ENCODE measurements around the gene CACNA2D2. TPM values are rescaled to one million over a fixed set of nuclear protein-coding genes. Genes with fewer than 3 reads are reported as not detected.

Gene CACNA2D2
- total and polyA plus RNA-seq, 2 of the 13 experiments (the other 11 are each of a cell fraction or from before 2014, with no cell fraction given) = not detected

DNA sequence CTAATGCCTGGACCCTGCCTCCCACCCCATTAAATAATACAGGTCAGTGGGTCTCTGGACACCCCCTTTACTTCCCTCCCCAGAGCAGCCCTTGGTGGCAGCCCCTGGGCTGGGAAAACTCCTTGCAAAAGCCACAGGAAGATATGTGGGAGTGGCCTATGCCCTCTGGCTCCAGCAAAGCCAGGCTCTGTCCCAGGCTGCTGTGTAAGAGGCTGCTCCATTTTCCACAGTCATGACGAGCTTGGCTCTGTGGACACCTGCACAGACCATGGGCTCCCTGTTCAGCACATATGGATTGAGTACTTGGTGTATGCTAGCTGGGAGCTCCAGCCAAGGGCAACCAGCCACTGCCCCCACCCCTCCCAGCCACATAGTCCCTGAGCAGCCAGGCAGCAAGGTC lies 13.0 kb downstream of the CACNA2D2 start:
- POLR2A ChIA-PET = no interaction called here

DNA sequence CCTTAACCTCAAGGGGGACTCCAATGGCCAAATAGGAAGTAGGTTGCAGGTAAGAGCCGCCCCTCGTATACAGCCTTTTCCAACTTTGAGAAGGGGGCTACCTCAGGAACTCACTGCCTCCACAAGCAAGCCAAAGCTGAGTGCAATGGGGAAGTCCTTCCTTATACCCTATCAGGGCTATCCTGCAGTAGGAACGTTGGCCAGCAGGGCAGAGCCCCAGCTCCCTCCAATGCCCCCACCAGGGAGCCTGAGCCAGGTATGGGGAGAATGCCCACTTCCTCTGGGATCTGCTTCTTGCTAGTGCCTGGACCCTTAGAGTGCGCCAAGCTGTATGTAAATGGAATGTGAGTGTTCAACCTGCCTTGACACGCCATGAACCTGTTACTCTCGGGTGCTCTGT lies 16.3 kb downstream of the CACNA2D2 start:
- Histone ChIP-seq H3K79me2 (ENCODE audit: insufficient read depth, low read length) (no peaks in the 10 kb centered on the region), H3K9me3 (ENCODE audit: low read length) (no peaks in the 10 kb centered on the region), H3K36me3 (replicated peaks in 1 of 2; ENCODE audit: control insufficient read depth in 1 of 2, insufficient read depth in 2 of 2, low read length in 2 of 2) (no peaks in the 10 kb centered on the region), H3K27me3 (ENCODE audit: control insufficient read depth in 1 of 2, insufficient read depth in 2 of 2, low read length in 2 of 2) (peaks cover 2 to 51% of the 10 kb centered on the region in 2 experiments), H3K27ac (ENCODE audit: extremely low read length, insufficient read depth, low read length) (no peak overlapping the region), H3K4me1 (ENCODE audit: insufficient read depth, low read length) (no peaks in the 10 kb centered on the region), H3K9ac (ENCODE audit: insufficient read depth, low read depth, low read length) (no peak overlapping the region), H2AFZ (ENCODE audit: low read length) (no peak overlapping the region), H3K4me2 (ENCODE audit: low read depth, low read length) (no peak overlapping the region), H4K20me1 (ENCODE audit: insufficient read depth, low read length) (peaks cover 4% of the 10 kb centered on the region; the same call in 1 of the 2 replicates), H3K4me3 (replicated peaks in 1 of 3; ENCODE audit: insufficient read depth in 1 of 3, low read depth in 2 of 3, low read length in 3 of 3) (no peak overlapping the region)
- in situ Hi-C loops (cut with HindIII; ENCODE audit: extremely low pct_ligation_motif_present, low pct_unique_long_range_greater_than_20kb) (no loop called here), intact Hi-C loops (cut with micrococcal nuclease; ENCODE audit: unreplicated experiment) (no loop called here)
- DNase-seq (ENCODE audit: low spot score) (no peak), ATAC-seq (peak; percentile 56), FAIRE-seq (no peak)
- POLR2A ChIA-PET = no interaction called here
- no peak for TF ChIP-seq UBTF (CRISPR knock-in tag; IDR thresholded peaks at IDR 0.05)
- BruUV-seq (replicated peaks) = no TSS peak
- CTCF ChIA-PET (ENCODE audit: low intra/inter-chr PET ratio, low total read pairs) = no interaction called here
- whole genome bisulfite sequencing (ENCODE audit: low lambda C conversion rate) = 0% methylated on average over 2 of the region's 6 CpGs

More for the DNA sequence above, 13.0 kb downstream of the CACNA2D2 start:
- H4K20me1 ChIP-seq (ENCODE audit: insufficient read depth, low read length) = no peaks in the 10 kb centered on the region
- no peaks in the 10 kb centered on the region for H3K79me2 ChIP-seq (ENCODE audit: insufficient read depth, low read length)
- CTCF ChIA-PET (ENCODE audit: low intra/inter-chr PET ratio, low total read pairs) = no interaction called here
- intact Hi-C loops (cut with micrococcal nuclease; ENCODE audit: unreplicated experiment) (no loop called here), in situ Hi-C loops (cut with HindIII; ENCODE audit: extremely low pct_ligation_motif_present, low pct_unique_long_range_greater_than_20kb) (no loop called here)
- no peak for DNase-seq (ENCODE audit: low spot score)
- no peak overlapping the region for H3K9ac ChIP-seq (ENCODE audit: insufficient read depth, low read depth, low read length)
- no peaks in the 10 kb centered on the region for H3K36me3 ChIP-seq (replicated peaks in 1 of 2; ENCODE audit: control insufficient read depth in 1 of 2, insufficient read depth in 2 of 2, low read length in 2 of 2)
- H3K4me3 ChIP-seq (replicated peaks in 1 of 3; ENCODE audit: insufficient read depth in 1 of 3, low read depth in 2 of 3, low read length in 3 of 3) = no peak overlapping the region
- peaks cover 7 to 49% of the 10 kb centered on the region in 2 experiments for H3K27me3 ChIP-seq (ENCODE audit: control insufficient read depth in 1 of 2, insufficient read depth in 2 of 2, low read length in 2 of 2)
- TF ChIP-seq RBAK (CRISPR knock-in tag; IDR thresholded peaks at IDR 0.05) (no peak), ZNF496 (CRISPR knock-in tag; IDR thresholded peaks at IDR 0.05; ENCODE audit: insufficient replicate concordance) (no peak), HMG20B (CRISPR knock-in tag; conservative IDR thresholded peaks at IDR 0.05) (no peak), ZNF263 (CRISPR knock-in tag; IDR thresholded peaks at IDR 0.05) (no peak)
- BruUV-seq (replicated peaks) = no TSS peak
- no peaks in the 10 kb centered on the region for H3K9me3 ChIP-seq (ENCODE audit: low read length)
- WGBS (ENCODE audit: low lambda C conversion rate) = no CpG with 5 or more reads among the region's 1 CpG
- no peak overlapping the region for H2AFZ ChIP-seq (ENCODE audit: low read length)
- no peak overlapping the region for H3K4me2 ChIP-seq (ENCODE audit: low read depth, low read length)
- no peak for FAIRE-seq
- no peak for ATAC-seq
- H3K4me1 ChIP-seq (ENCODE audit: insufficient read depth, low read length) = no peaks in the 10 kb centered on the region
- no peak overlapping the region for H3K27ac ChIP-seq (ENCODE audit: extremely low read length, insufficient read depth, low read length)

All from HepG2 (cell line).